ENCODE results near the gene CROCC2.

Gene CROCC2

DNA sequence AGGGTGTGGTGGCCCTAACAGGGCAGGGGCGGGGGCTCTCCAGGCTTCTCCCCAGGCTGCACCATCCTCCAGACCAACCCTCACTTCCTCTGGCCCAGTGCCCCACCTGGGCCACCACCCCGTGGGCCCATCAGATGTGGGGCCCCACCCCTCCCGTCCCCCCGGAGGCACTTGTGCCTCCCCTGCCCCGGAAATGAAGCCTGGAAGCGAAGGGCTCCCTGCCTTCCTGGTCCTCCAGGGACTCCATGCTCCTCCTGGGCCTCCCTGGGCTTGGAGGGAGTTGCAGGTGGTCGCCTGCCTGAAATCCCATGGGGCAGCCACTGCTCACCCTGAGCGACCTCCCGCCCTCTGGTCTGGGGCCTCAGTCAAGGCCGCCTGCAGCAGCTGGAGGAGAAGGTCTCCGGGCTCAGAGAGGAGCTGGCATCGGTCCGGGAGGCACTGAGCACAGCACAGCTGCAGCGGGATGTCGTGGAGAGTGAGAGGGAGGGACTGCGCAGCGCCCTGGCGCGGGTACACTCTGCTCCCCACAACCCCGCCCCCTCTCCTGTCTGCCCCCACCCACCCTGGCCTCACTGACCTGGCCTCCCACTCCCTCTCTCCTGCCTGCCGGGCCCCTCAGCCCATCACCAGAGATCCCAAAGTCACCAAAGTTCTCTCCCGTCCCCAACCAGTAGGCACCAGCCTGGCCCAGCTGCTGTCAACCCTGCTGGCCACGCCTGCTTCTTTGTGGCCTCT, 28.0 kb downstream of the CROCC2 start:
- no peak for DNase-seq (ENCODE audit: low read depth)

- no peak for DNase-seq (ENCODE audit: low read depth)
These were observed 28.6 kb downstream of the CROCC2 start for GRCh38 chr2:240934701-240935102.

DNA sequence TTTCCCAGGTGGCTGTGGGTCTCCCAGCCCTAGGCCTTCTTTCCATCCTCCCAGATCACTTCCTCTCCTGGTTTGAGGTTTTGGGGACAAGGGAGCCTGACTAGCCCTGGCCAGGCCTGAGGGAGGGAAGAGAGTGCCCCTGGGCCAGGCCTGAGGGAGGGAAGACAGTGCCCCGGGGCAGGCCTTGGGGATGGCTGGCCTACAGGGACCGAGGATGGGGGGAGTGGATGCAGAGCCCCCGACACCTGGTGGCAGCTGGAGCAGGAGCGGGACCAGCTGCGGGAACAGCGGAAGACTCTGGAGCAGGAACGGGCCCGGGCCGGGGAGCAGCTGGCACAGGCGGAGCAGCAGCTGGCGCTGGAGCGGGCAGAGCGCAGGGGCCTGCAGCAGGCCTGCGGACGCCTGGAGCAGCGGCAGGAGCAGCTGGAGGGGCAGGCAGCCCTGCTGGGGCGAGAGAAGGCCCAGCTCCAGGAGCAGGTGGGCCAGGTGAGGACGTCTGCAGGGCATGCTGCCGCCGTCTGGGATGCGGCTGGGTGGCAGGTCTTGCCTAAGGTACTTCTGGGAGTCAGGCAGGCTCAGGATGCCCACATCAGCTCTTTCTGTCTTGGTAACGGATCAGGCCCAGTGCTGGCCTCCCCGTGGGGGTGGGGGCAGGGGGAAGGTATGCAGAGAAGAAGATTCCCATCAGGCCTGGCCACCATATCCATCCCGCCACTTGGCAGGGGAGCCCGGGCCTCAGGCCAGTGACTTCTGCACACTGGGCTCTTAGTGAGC, 29.2 kb downstream of the CROCC2 start:
- DNase-seq (ENCODE audit: low read depth) = no peak

DNA sequence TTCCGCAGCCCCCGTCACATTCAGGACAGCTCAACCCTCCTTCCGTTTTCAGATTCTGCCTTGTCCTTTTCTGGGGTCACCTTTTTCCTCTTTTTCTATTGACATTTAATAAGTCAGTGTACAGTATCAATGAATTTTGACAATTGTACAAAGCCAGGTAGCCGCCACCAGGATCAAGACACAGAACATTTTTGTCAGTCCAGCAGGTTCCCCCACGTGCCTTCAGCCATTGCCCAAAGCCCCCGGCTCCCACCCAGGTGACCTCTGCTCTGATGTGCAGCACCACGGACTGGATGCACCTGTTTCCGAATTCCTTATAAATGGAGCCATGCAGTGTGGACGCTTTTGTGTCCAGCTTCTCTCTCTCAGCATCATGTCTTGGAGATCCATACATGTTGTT, 30.0 kb downstream of the CROCC2 start:
- no peak for DNase-seq (ENCODE audit: low read depth)

GRCh38 chr2:240946046-240946445, 39.9 kb downstream of the CROCC2 start:
- no peak for DNase-seq (ENCODE audit: low read depth)

GRCh38 chr2:240946654-240947053, 40.5 kb downstream of the CROCC2 start:
- DNase-seq (ENCODE audit: low read depth) = no peak

- DNase-seq (ENCODE audit: low read depth) = no peak
These were observed 41.0 kb downstream of the CROCC2 start for GRCh38 chr2:240947176-240947575.

- no peak for DNase-seq (ENCODE audit: low read depth)
These were observed 41.5 kb downstream of the CROCC2 start for GRCh38 chr2:240947607-240948006.

DNA sequence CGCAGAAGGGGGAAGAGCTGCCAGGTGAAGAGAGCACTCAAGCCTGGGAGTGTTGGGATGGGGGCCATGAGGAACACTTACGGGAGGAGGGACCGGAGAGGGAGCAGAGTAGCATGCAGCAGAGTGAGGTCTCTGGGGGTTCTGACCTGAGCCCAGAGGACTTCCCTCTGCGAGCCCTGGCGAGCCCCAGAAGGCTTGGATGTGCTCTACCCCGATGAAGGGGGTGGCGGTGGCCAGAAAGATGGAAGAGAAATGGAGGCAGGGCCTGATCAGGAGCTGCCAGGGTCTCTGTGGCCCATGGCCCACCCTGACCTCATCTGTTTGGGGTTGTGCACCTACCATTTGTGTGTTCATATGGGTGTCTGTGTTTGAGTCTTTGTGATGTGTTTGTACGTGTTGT, 42.0 kb downstream of the CROCC2 start:
- DNase-seq (ENCODE audit: low read depth) = no peak

GRCh38 chr2:240948905-240949790, 43.0 kb downstream of the CROCC2 start:
- DNase-seq (ENCODE audit: low read depth) = no peak

DNA sequence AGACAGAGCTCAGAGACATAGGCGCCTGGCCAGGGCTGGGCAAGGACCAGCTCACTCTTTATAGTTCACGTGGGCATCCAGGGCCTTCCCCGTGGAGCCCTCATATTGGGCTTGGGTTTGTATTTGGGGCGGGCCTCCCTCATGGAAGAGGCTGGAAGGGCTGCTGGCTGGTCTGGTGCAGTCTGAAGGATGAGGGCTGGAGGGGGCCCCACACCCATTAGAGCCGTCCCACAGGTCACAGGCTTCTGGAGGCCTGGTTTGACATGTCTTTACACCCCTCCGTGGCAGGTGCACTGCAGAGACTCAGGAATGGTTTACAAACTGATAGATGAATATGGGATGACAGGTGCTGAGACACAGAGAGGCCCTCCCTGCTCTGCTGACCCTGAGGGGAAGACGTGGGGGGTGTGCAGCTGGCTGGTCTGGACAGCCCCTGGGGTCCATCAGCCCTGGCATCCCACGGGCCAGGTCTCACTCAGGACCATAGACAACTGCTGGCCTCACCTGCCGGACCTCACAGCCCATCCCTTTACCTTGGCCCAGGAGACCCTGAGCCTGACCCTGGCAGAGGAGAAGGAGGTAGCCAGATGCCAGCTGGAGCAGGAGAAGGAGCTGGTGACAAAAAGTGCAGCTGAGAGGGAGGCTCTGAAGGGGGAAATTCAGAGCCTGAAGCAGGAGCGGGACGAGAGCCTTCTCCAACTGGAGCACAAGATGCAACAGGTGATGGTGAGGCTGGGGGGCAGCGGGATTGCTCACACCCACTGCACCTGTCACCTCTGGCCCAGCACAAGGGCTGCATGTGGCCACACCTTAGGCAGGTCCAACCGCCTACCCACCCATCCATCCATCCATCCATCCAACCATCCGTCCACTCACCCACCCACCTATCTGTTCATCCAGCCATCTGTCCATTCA, 43.9 kb downstream of the CROCC2 start:
- no peak for DNase-seq (ENCODE audit: low read depth)

DNA sequence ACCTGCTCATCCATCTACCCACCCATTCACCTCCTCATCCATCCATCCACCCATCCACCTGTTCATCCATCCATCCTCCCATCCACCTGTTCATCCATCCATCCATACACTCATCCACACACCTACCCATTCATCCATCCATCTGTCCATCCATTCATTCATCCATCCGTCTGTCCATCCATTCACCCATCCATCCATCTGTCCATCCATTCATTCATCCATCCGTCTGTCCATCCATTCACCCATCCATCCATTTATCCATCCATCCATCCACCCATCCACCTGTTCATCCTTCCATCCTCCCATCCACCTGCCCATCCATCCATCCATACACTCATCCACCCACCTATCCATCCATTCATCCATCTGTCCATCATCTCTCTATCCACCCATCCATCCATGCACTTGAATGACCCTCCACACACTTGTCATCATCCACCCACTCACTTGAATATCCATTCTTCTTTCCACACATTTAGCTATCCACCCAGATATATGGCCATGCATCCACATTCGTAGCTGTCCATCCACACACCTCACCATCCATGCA, 45.0 kb downstream of the CROCC2 start:
- no peak for DNase-seq (ENCODE audit: low read depth)

DNA sequence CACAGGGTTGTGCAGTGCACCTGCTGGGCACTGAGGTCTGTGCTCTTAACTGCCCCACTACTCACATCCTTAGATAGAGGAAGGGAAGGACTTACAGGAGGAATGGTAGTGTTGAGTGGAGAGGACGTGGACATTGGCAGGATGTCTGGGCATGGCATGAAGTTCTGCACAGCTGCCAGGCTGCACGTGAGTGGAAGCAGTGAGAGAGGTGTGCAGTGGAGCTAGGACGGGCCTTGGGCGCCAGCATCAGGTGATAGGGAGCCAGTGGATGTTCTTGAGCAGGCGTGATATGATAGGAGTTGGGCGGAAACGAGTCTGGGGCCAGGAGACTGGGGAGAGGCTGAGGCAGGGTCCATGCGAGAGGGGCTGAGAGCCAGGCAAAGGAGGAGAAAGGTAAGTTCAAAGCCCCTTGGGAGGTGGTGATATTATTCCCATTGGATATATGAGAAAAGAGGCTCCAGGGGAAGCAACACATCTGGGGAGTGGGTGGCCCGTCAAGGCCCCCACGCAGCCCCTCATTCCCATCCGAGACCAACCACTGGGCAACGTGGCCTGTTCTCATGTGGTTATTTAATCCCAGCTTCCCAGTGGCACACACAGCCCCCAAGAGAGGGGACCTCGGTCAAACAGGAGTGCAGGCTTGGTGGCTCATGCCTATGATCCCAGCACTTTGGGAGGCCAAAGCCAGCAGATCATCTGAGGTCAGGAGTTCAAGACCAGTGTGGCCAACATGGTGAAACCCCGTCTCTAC, 46.5 kb downstream of the CROCC2 start:
- DNase-seq (ENCODE audit: low read depth) = no peak

DNA sequence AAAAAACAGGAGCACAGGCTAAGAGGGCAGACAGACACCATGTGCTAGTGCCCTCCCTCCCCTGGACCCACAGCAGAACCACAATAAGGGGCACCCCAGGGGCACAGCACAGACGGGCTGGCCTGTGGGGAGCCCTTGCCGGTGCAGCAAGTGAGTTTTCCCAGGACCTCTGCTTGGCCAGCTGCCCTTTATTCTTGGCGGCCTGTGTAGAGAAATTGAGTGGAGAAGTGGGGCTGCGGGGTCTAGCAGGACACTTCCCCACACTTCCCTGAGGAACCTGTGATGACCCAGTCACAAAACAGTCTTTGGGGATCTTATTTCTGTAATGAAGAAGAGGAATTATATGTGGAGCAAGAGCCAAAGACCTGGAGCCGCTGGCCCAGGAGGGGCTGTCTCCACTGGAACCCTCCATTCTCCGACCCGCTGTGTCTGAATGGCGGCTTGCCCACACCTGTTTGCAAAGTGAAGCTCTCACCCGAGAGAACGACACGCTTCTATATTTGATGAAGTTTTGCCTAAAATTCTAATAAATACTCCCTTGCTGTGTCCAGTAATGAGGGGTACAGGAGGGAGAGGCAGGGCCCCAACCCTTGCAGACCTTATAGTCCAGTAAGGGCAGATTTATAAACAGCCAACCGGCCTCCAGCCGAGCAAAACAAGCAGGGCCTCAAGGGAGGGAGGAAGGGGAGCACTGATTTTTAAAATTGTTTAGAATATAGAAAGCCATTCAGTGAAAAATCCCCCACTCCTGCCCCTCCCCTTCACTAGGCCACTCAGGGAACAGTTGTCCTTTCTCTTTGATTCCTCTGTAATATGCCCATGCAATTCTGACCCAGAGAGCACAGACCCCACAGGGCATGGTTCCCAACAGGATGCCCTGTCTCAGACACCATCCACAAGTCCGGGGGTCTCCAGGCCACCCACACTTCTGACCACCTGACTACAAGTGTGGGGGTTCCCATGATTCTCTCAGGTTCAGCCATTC, 47.6 kb downstream of the CROCC2 start:
- no peak for DNase-seq (ENCODE audit: low read depth)

DNA sequence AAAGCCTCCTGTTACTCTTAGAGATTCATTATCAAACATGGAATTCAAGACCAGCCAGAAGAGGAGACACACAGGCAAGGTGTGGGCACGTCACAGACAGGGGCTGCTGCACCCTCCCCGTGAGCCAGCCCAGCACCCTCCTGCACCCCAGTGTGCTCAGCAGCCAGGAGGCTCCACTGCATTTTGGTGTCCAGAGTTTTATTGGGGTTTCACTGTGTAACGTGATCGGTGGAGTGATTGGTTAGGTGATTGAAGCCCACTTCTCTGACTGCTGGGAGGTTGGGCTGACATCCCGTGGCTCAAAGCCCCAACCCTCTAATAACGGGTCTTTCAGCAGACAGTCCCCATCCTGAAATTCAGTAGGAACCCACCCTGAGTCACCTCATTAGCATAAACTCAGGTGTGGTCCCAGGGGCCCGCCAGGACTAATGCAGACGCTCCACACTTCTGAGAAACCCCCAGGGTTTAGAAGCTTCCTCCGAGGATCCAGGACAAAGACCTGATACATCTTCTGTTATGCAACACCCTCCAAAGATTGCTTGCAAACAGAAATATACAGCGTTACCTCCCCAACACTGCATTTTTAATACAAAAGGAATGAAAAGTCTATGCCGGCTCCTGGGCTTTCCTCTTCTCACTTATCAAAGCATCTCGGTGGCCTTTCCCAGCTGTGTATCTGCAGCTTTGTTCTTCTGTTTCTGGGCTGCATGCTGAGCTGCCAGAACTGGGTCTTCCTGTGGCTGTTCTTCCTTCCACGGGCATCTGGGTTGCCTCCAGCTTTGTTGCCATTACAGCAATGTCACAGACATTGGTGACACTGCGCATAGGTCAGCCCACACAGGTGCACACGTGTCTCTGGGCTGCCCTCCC, 48.5 kb downstream of the CROCC2 start:
- DNase-seq (ENCODE audit: low read depth) = no peak

DNA sequence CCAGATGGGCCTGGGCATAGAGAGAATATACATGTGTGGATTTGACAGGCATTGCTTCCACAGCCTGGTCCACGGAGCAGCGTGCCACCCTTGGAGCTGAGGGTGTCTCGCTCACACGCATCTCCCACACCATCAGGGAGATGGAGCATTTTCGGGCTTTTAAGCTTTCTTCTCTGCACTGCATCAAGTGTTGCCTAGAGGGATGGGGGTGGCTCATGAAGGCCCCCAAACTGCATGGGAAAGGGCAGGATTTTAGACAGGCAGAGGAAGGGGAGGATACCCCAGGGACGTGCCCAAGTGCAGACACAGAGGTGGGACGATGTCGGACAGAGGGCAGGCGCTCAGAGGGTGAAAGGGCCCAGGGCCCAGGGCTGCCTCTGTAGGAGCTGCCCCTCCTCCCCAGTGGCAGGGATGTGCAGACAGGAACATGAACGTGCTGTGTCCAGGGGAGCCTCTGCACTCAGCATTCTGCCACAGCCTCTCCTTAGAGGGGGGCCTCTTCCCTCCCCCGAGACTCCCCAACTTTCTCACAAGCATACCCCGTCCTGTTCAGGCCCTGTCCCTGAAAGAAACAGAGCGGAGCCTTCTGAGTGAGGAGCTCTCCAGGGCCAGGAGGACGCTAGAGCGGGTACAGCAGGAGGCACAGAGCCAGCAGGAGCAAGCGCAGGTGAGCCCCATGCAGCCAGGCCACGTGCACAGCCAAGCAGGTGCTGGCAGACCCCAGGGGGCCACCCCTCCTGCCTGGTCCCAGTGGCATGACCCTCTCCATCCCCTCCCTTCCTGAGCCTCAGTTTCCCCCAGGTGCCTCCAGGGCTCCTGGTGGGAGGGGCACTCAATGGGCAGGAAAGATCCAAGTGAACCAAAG, 49.4 kb downstream of the CROCC2 start:
- no peak for DNase-seq (ENCODE audit: low read depth)
